HG03066 (cell line): ENCODE data around the gene STAMBPL1.

Experiments
- ATAC-seq: cut with Tn5 transposase; IDR thresholded peaks from one replicate; pipeline ENCODE4 v1.9.1; 2021; ENCODE audit warnings: low read depth; ENCODE audit not compliant: unreplicated experiment

STAMBPL1 gene

GRCh38 chr10:88944813-88945212 lies 64.8 kb downstream of the STAMBPL1 start:
- no peak for ATAC-seq

DNA sequence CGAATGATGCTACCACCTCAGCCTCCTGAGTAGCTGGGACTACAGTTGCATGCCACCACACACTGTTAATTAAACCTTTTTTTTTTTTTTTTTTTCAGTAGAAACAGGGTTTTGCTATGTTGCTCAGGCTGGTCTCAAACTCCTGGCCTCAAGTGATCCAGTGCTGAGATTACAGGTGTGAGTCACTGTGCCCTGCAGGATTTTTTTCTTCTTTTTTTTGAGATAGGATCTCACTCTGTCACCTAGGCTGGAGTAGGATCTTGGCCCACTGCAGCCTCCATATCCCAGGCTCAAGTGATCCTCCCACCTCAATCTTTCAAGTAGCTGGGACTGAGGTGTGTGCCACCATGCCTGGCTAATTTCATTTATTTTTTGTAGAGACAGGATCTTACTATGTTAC lies 66.2 kb downstream of the STAMBPL1 start:
- ATAC-seq, result no peak

- no peak for ATAC-seq
Measured at GRCh38 chr10:88946965-88947590, 67.0 kb downstream of the STAMBPL1 start.

DNA sequence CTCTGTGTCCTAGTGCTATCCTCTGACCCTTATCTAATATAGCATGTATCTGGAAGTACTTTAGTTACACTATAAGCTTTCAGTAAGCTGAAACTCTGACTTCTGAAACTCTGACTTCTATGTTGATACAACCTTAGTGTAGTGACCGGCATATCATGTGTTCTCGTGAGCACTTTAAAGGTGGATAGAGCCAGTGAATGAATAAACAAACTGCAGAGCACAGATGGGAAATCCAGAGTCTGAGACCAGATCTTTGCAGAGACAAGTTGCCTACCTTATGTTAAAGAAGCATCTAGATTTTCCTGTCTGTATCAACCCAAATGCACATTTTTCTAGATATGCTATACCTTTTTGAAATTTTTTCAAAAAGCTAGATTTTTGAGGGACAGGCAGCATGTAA lies 69.0 kb downstream of the STAMBPL1 start:
- ATAC-seq, result no peak

GRCh38 chr10:88949912-88950837 lies 70.1 kb downstream of the STAMBPL1 start:
- ATAC-seq, result no peak

DNA sequence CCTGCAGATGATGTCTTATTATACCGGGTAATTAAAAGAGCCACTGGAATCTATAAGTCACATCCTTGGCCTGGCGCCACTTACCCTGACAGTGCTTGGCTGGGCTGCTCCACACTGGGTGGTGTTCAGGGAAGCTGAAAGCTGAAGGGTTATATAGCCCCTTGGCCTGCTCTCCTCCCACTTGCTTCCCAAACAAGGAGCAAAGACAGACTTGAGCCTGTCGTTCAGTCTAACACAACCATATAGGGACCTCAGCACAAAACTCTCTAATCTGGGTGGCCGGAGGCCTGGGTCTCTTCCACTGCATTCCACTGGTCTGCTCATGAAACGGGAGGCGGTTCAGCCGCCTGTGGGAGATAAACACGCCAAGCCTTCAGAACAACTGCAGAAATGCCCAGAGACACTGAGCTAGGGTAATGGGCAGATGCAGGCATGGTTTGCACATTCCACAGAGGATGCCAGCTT lies 72.6 kb downstream of the STAMBPL1 start, which contains the start of gene ACTA2:
Gene ACTA2 (minus strand): TSS at position 127 of the 465 bp plus-strand sequence. CDS start 3,843 bp downstream, outside the sequence.
- no peak for ATAC-seq

- no peak for ATAC-seq
Measured at GRCh38 chr10:88953662-88954061, 73.6 kb downstream of the STAMBPL1 start.

GRCh38 chr10:88954458-88955083 lies 74.5 kb downstream of the STAMBPL1 start:
- no peak for ATAC-seq

DNA sequence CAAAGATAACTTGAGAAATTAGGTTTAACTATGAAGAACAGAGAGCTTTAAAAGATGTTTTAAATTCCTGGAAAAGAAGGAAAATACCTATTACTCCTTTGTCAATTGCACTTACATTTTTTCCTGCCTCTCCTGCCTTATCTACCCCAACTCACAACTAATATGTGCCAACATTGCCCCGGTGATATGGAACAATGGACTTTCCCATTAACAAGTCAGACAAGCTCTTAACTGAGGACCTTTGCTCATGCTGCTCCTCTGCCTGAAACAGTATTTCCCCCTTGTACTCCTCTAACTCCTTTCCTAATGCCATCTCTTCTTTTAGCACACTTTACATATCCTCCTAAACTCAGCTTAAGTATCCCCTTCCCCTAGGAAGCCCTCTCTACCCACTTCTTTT lies 77.3 kb downstream of the STAMBPL1 start:
- ATAC-seq, result no peak

DNA sequence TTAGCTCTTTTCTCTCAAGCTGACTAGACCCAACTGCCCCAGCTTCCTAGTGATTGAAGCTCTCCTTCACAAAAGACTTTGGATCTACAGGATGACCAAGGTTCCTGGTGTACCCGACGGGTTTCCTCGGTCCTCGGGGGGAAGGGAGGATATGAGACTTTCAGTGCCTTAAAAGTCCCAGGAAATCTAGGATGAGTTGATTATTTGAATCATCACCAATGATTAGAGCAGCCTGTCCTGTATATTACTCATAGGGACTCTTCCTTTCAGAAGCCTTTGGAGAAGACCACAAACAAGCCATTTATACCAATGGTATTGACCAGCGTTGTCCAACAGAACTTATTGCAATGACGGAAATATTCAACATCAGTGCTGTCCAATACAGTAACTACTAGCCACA lies 78.7 kb downstream of the STAMBPL1 start:
- no peak for ATAC-seq

GRCh38 chr10:88960802-88961201 lies 80.8 kb downstream of the STAMBPL1 start:
- ATAC-seq, result no peak

DNA sequence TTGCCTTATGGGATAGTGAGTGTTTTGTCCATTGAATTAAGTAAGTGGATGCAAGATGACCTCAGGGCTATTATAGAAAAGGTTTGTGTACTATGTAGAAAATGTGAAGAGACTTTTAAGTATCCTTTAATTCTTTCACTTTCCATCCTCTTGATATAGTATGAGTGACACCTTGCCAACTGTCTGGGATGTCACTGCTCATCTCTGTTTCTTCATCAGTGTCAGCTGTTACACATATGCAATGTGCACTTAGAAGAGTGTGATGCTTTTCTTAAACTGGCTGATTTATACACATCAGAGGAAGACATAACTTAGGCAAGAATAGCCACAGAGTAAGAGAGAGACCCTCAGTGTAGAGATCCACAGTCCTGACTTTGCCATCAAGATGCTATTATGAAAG lies 81.2 kb downstream of the STAMBPL1 start:
- ATAC-seq, result no peak

- ATAC-seq, result no peak
Measured at GRCh38 chr10:88962336-88962735, 82.3 kb downstream of the STAMBPL1 start.

GRCh38 chr10:88963318-88963717 lies 83.3 kb downstream of the STAMBPL1 start:
- no peak for ATAC-seq

DNA sequence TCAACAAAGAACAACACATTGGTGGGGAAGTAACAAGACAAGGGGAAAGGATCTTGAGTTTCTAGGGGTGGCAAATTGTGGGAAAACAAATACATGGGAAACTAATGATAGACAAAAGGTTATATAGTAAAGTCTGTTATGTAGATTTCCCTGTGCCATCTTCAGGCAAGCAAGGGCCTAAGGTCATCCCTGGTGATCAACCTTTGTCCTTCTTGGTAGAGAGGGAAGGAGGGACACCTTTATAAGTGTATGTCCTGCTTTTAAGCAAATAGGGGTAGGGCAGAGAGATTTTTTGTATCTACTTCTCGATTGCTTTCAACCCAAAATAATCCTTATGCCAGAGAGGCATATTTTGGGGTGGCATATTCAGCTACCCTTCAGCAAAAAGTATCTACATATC lies 84.3 kb downstream of the STAMBPL1 start:
- no peak for ATAC-seq

GRCh38 chr10:88964869-88965415 lies 84.9 kb downstream of the STAMBPL1 start:
- no peak for ATAC-seq

DNA sequence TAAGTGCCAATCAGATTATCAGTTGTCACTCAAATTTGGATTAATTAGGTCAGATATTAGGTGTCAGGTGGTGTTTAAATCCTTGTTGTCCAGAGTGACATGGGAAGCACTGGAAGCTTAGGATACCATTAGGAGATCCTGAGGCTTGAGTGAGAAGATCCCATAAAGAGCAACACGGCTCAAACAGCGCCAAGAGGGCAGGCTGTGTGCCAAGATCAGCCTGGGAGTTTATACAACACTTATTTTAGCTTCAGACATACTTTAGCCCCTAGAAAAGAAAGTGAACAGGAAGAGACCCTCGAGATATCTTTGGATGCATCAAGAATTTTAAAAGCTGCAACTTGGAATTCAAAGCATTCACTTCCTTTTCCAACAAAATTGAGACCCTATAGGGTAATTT lies 86.8 kb downstream of the STAMBPL1 start:
- no peak for ATAC-seq

GRCh38 chr10:88968391-88968790 lies 88.3 kb downstream of the STAMBPL1 start:
- no peak for ATAC-seq

DNA sequence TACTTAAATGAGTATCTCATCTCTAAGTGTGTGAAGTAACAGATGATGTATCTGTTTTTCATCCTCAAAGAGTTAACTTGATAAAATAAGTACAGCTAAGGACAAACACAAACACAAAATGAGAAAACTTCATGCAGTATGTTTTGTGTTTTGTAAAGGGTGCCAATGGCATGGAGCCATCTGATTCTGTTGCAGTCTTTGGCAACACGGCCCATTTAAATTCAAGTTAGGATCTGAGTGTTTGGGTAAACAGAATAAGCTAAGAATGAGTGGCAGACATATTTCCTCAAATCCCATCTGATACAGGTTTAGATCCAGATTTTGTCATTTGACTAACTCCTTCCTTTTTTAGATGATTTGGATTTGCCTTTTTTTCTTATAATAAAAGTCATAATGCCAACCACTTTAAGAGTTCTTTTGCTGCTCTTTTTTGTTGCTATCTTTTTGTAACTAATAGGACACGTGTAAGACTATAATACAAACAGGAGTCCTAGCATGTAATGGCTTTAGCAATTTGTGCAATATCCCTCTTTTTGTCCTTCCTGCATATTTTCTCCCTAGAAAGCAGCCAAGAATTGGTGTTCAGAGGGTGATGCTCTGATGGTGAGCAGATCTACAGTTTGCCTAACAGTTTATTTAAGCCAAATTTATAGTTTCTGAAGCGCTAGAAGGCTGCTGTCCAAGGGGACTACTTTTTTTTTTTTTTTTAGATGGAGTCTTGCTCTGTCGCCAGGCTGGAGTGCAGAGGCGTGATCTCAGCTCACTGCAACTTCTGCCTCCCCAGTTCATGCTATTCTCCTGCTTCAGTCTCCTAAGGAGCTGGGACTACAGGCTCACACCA lies 91.4 kb downstream of the STAMBPL1 start:
- ATAC-seq, result no peak
